Epithelial cell of esophagus (primary cell): ENCODE data around the gene SLC9A4.

Source experiments
- DNase-seq: peaks from one replicate; pipeline ENCODE4 v3.0.0; 2010; ENCODE audit warnings: low read depth
- H3K4me3 ChIP-seq: 2 replicates; pipeline ENCODE4 v1.5.1; 2011; ENCODE audit warnings: mild to moderate bottlenecking, low read length, control low read depth
- CTCF ChIP-seq: IDR thresholded peaks from 2 replicates; pipeline ENCODE4 v1.5.1; 2011; ENCODE audit warnings: low read depth, mild to moderate bottlenecking, low read length, control low read depth, inconsistent platforms; ENCODE audit not compliant: insufficient read depth; ENCODE audit errors: missing control alignments

Gene SLC9A4

GRCh38 chr2:102485147-102485785 is 12.2 kb downstream of the SLC9A4 start:
- no peak for DNase-seq
- H3K4me3 ChIP-seq, result no peak overlapping the region
- no peak for TF ChIP-seq CTCF

DNA sequence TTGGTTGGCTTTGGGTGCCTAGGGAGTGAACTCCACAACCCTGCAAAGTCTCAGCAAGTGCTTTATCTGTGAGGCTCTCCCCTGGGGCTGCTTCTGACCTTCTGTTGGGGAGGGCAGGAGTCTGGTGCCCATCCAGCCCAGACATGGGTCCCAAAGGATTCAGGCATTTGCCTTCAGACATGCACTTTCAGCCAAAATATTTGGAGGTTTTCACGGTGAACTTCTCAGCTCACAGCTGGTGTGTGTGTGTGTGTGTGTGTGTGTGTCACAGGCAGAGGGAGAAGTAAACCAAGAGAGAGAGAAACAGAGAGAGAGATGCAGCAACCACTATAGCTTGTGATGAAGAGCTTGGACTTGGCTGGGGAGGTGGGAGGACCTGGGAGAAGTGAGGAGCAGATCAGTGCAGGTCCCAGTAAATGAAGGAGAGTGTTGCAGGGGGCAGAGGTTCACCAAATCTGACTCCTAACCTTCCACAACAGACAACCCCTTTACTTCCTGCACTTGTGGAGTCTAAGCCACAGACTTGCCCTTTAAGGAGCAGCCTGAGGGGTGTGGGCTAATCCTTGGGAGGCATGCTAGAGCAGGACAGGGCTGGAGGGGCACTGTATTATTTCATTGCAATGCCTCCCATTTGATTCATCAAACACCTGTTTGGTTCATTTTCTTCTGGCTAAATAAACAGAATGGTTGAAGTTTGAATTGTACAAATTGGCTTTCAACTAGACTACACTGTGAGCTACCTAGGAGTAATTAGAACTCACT is 14.1 kb downstream of the SLC9A4 start:
- TF ChIP-seq CTCF, result no peak
- no peak overlapping the region for H3K4me3 ChIP-seq
- DNase-seq, result peak; percentile 80

DNA sequence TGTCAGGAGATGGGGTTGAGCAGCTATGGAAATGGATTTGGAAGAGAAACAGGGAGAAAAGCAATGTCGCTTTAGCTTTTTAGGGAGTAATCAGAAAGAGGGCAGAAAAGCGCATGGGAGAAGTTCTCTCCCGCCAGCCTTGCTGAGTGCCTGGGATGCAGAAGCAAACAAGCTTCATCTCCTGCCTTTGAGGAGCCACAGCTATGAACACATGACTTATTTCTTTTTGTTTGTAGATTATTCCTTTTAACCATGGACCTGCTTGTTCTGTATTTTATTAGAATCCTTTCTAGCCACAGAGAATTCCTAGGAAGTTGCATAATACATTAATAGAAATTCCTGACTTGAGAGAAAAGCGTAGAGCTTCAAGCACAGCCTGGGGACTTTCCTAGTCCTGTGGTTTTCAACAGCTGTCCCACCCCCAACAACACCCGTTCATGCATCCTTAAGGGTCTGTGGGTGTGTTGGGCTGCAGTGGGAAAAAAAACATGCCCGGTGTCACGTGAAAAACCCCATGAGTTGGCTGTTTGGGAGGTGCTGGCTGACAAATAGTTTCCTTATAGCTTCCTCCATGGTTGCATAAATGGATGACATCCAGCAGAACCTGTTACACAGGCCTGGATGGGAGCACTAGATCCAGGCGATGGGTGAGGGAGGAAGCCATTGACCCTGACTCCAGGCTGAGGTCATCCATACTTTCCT is 14.9 kb downstream of the SLC9A4 start:
- peak; percentile 98 for DNase-seq
- TF ChIP-seq CTCF, result no peak
- H3K4me3 ChIP-seq, result peak overlapping the region; percentile 10

- DNase-seq, result no peak
- TF ChIP-seq CTCF, result no peak
- H3K4me3 ChIP-seq, result no peak overlapping the region
These were observed 16.6 kb downstream of the SLC9A4 start for GRCh38 chr2:102489646-102490045.

GRCh38 chr2:102492006-102492405 is 19.0 kb downstream of the SLC9A4 start:
- no peak for TF ChIP-seq CTCF
- no peak overlapping the region for H3K4me3 ChIP-seq
- no peak for DNase-seq

DNA sequence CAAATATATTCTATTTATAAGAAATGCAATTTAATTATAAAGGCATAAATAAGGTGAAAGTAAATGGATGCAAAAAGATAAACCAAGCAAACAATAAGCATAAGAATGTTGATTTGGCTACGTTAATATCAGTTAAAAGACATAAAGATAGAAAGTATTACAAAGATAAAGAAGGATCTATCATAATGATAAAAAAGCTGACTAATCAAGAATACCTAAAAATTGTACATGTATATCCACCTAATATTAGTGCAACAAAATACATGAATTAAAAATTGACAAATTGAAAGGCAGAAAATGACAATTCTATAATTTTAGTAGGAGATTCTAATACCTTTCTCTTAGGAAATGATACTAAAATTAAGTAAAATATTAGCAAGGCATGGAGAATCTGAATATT is 21.5 kb downstream of the SLC9A4 start:
- DNase-seq, result no peak
- no peak for TF ChIP-seq CTCF
- H3K4me3 ChIP-seq, result no peak overlapping the region
